AG09319 (cell line): ENCODE results near the gene LEFTY1.

Experiments used
- DNase-seq: peaks from one replicate; pipeline ENCODE4 v3.0.0-alpha.2; 2010; ENCODE audit warnings: low read depth; ENCODE audit errors: extremely low read depth
- CTCF ChIP-seq: IDR thresholded peaks from 2 replicates; pipeline ENCODE4 v1.5.1; 2011; ENCODE audit warnings: low read depth, mild to moderate bottlenecking, inconsistent platforms, low read length, moderate library complexity

Gene LEFTY1

GRCh38 chr1:225919906-225920305, 31.0 kb upstream of the LEFTY1 start:
- DNase-seq: peak; percentile 71
- no peak for TF ChIP-seq CTCF

- no peak for TF ChIP-seq CTCF
- DNase-seq: no peak
Observed at GRCh38 chr1:225918280-225918679, 29.3 kb upstream of the LEFTY1 start.

GRCh38 chr1:225917536-225917935, 28.6 kb upstream of the LEFTY1 start:
- no peak for DNase-seq
- no peak for TF ChIP-seq CTCF

- TF ChIP-seq CTCF: no peak
- no peak for DNase-seq
Observed at GRCh38 chr1:225917101-225917500, 28.2 kb upstream of the LEFTY1 start.

GRCh38 chr1:225915538-225915991, 26.6 kb upstream of the LEFTY1 start:
- no peak for TF ChIP-seq CTCF
- no peak for DNase-seq

GRCh38 chr1:225914947-225915346, 26.0 kb upstream of the LEFTY1 start:
- no peak for DNase-seq

GRCh38 chr1:225914391-225914790, 25.4 kb upstream of the LEFTY1 start:
- TF ChIP-seq CTCF: no peak
- no peak for DNase-seq

More at GRCh38 chr1:225914947-225915346, 26.0 kb upstream of the LEFTY1 start:
- TF ChIP-seq CTCF: no peak
